Natural killer cell (primary cell): ENCODE results near the gene LMBRD1. TPM values are rescaled to one million over a fixed set of nuclear protein-coding genes. Genes with fewer than 3 reads are reported as not detected.

Source experiments
- ATAC-seq, 3 donors: fragments of 150-1000 bp in 2 of 3; fragments of 200-7000 bp in 1 of 3; cut with Tn5 transposase; 1 replicate in 1 of 3; 2 replicates in 2 of 3; pipeline ENCODE4 v1.10.0; 2021; ENCODE audit warnings: mild to moderate bottlenecking in 2 of 3, moderate library complexity in 2 of 3
- DNase-seq, 2 donors: peaks; one replicate each; pipeline versions ENCODE4 v3.0.0 to v3.0.0-alpha.2; 2013 to 2021; ENCODE audit warnings: mixed read lengths in 1 of 2
- H3K27ac ChIP-seq: one replicate; pipeline ENCODE4 v1.5.1; 2013; ENCODE audit warnings: mild to moderate bottlenecking, low read length
- H3K27me3 ChIP-seq: one replicate; pipeline ENCODE4 v1.6.1; 2013; ENCODE audit warnings: low read length; ENCODE audit not compliant: control insufficient read depth, insufficient read depth
- H3K36me3 ChIP-seq: one replicate; pipeline ENCODE4 v1.6.1; 2013; ENCODE audit warnings: low read length; ENCODE audit not compliant: control insufficient read depth, insufficient read depth
- H3K4me1 ChIP-seq: one replicate; pipeline ENCODE4 v1.6.1; 2013; ENCODE audit warnings: low read length; ENCODE audit not compliant: control insufficient read depth, insufficient read depth
- H3K4me3 ChIP-seq: one replicate; pipeline ENCODE4 v1.5.1; 2013; ENCODE audit warnings: low read length
- H3K9me3 ChIP-seq: one replicate; pipeline ENCODE4 v1.6.1; 2013; ENCODE audit warnings: low read length; ENCODE audit not compliant: control insufficient read depth, insufficient read depth
- H3K27ac Mint-ChIP-seq, 2 donors: one replicate each; pipeline ENCODE4 v1.8.0; 2022; ENCODE audit warnings: mild to moderate bottlenecking in 2 of 2, mixed read lengths in 2 of 2, moderate library complexity in 1 of 2
- H3K27me3 Mint-ChIP-seq, 2 donors: one replicate each; pipeline ENCODE4 v1.8.0; 2022; ENCODE audit warnings: low read depth in 2 of 2, mixed read lengths in 2 of 2
- H3K36me3 Mint-ChIP-seq: one replicate; pipeline ENCODE4 v1.8.0; 2022; ENCODE audit warnings: mixed read lengths
- H3K4me1 Mint-ChIP-seq, 2 donors: one replicate each; pipeline ENCODE4 v1.8.0; 2022; ENCODE audit warnings: mixed read lengths in 2 of 2
- H3K4me3 Mint-ChIP-seq: one replicate; pipeline ENCODE4 v1.8.0; 2022; ENCODE audit warnings: mild to moderate bottlenecking, moderate library complexity, mixed read lengths
- H3K9me3 Mint-ChIP-seq, 2 donors: one replicate each; pipeline ENCODE4 v1.8.0; 2022; ENCODE audit warnings: mixed read lengths in 2 of 2
- WGBS: methylation state at CpG from one replicate; pipeline ENCODE4 v1.1.7; 2013; ENCODE audit warnings: missing lambda C conversion rate; ENCODE audit not compliant: insufficient coverage; 5-methylcytosine and 5-hydroxymethylcytosine counted together
- intact Hi-C: fragments of 100-400 bp; cut with micrococcal nuclease; formaldehyde crosslinking; loops from one replicate; pipeline ENCODE4 v1.14.2; 2022
- total RNA-seq, 4 donors: library from RNA; stranded (reverse); fragments of 120-200 nt in 1 of 4; gene quantifications; one replicate each; pipeline versions ENCODE4 v1.2.3 to v1.2.4, GENCODE V29; 2013 to 2022
- TF ChIP-seq, protein P1 (sequence below): fragments of 200-600 bp; IDR thresholded peaks from one replicate; pipeline ENCODE4 v1.8.0; 2022; ENCODE audit warnings: antibody characterized with exemption

LMBRD1 gene
- total RNA-seq, 3 donors from 2014 or later (not counting 1 experiment from before 2014, with no cell fraction given) = 41.0 to 43.1 (median 41.1) TPM

DNA sequence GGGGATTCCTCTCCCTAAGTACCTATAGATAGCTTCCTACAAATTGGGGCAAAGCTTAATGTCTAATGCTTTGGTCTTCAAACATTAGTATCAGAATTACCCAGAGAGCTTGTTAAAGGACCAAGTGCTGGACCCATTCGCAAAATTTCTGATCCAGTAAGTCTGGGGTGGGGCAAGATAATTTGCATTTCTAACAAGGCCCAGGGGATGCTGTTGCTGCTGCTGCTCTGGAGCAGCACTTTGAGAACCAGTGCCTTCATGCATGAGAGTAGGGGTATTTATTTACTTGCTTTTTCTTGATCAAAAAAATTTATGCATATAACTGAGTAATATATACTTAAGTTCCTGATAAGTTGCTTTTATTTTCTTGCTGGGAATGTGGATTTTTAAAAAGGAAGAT, 45.1 kb upstream of the LMBRD1 start:
- Mint-ChIP-seq H3K4me1 (no peaks in the 10 kb centered on the region), H3K4me3 (no peak overlapping the region), H3K36me3 (no peaks in the 10 kb centered on the region), H3K27ac (no peak overlapping the region), H3K27me3 (peaks cover 24 to 52% of the 10 kb centered on the region in 2 donors), H3K9me3 (no peaks in the 10 kb centered on the region)
- TF ChIP-seq, protein P1, sequence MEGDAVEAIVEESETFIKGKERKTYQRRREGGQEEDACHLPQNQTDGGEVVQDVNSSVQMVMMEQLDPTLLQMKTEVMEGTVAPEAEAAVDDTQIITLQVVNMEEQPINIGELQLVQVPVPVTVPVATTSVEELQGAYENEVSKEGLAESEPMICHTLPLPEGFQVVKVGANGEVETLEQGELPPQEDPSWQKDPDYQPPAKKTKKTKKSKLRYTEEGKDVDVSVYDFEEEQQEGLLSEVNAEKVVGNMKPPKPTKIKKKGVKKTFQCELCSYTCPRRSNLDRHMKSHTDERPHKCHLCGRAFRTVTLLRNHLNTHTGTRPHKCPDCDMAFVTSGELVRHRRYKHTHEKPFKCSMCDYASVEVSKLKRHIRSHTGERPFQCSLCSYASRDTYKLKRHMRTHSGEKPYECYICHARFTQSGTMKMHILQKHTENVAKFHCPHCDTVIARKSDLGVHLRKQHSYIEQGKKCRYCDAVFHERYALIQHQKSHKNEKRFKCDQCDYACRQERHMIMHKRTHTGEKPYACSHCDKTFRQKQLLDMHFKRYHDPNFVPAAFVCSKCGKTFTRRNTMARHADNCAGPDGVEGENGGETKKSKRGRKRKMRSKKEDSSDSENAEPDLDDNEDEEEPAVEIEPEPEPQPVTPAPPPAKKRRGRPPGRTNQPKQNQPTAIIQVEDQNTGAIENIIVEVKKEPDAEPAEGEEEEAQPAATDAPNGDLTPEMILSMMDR = no peak
- 89% methylated on average over 1 of the region's 1 CpG for WGBS
- DNase-seq = no peak
- ATAC-seq = no peak
- no peaks in the 10 kb centered on the region for H3K9me3 ChIP-seq
- no peak overlapping the region for H3K27ac ChIP-seq
- H3K36me3 ChIP-seq = no peaks in the 10 kb centered on the region
- intact Hi-C loops = no loop called here
- no peak overlapping the region for H3K4me3 ChIP-seq
- H3K27me3 ChIP-seq = peaks cover 10% of the 10 kb centered on the region
- no peaks in the 10 kb centered on the region for H3K4me1 ChIP-seq

DNA sequence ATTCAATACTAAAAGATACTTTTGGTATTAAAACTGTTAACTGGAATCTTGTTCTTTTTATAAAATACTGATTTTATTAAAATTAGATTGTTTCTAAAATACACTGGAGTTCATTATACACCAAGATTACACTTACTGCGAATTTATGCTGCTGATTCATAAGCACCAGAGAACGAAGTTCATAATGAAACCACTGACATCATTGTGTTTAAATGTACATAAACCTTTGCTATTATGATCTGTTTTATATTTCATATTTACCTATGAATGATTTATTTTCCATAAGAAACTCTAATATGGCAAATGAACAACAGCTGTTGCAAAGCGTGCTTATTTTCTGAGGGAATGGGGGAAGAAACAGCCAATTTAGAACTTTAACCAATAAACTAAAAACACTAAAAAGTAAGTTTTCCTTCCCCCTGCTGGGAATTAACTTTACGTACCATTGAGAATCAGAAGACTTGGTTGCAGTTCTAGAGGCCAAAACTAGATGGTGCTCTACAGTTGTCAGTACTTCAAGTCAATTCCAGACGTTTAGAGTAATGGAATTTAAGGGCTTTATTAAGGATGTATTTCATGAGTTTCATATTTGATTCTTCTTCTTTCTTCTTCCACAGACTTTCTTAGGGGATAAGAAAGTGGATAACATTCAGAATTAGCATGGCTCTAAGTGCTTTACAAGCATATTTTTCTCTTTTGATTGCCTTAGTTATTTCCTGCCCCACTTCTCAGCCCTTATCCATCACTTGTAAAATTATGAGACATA, 38.8 kb upstream of the LMBRD1 start:
- Histone ChIP-seq H3K4me1 (no peaks in the 10 kb centered on the region), H3K9me3 (no peaks in the 10 kb centered on the region), H3K36me3 (no peaks in the 10 kb centered on the region), H3K4me3 (no peak overlapping the region), H3K27ac (no peak overlapping the region), H3K27me3 (peaks cover 4% of the 10 kb centered on the region)
- ATAC-seq (peak in 2 of 3 donors; percentile 54 to 71), DNase-seq (peak in 1 of 2 donors; percentile 65)
- Mint-ChIP-seq H3K4me3 (no peak overlapping the region), H3K27ac (no peak overlapping the region), H3K36me3 (no peaks in the 10 kb centered on the region), H3K27me3 (peaks cover 25 to 43% of the 10 kb centered on the region in 2 donors), H3K4me1 (peaks cover 4 to 5% of the 10 kb centered on the region in 2 donors), H3K9me3 (no peaks in the 10 kb centered on the region)
- WGBS = 7% methylated on average over 1 of the region's 5 CpGs
- TF ChIP-seq, protein P1 = peak; percentile 75
- intact Hi-C loops = no loop called here

DNA sequence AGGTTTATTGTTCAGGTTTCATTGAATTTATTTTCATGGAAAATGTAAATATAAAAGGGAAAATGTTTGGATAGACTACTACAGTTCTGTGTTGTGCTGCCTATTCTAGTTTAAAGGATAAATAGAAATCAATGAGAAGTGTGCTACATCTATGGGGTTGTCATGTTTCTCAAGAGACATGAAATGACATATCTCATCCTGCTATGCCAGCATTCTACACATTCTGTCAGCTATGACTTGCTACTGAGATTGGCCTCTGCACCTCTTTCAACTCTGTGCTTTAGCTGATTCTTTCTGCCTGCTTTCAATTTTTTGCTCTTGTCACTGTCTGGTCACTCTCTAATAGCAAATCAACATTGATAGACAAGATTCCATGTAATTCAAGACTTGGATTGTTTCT, 35.7 kb upstream of the LMBRD1 start:
- H3K4me1 ChIP-seq = no peaks in the 10 kb centered on the region
- ATAC-seq (no peak), DNase-seq (no peak)
- peaks cover 2% of the 10 kb centered on the region for H3K27me3 ChIP-seq
- TF ChIP-seq, protein P1 = no peak
- H3K27ac ChIP-seq = no peak overlapping the region
- Mint-ChIP-seq H3K36me3 (no peaks in the 10 kb centered on the region), H3K27ac (no peak overlapping the region), H3K4me3 (no peak overlapping the region), H3K27me3 (peaks cover 15 to 34% of the 10 kb centered on the region in 2 donors), H3K4me1 (peaks cover 4 to 5% of the 10 kb centered on the region in 2 donors), H3K9me3 (no peaks in the 10 kb centered on the region)
- H3K9me3 ChIP-seq = no peaks in the 10 kb centered on the region
- no peak overlapping the region for H3K4me3 ChIP-seq
- intact Hi-C loops = no loop called here
- no peaks in the 10 kb centered on the region for H3K36me3 ChIP-seq
